MG63 (cell line): ENCODE results near the gene HAGHL. TPM values are rescaled to one million over a fixed set of nuclear protein-coding genes. Genes with fewer than 3 reads are reported as not detected.
"Not testable (repeated sequence)": the region's sequence is repeated elsewhere in the genome, so short reads cannot be mapped to it uniquely, and the experiment has no call there.

Experiments used
- DNase-seq: peaks from one replicate; pipeline ENCODE4 v3.0.0-alpha.2; 2020
- H3K27me3 ChIP-seq: fragments of 250-450 bp; sonication (Bioruptor Pico); 2 replicates; pipeline ENCODE4 v1.5.1; 2020; ENCODE audit warnings: mild to moderate bottlenecking, moderate library complexity
- H3K36me3 ChIP-seq: fragments of 250-450 bp; sonication (Bioruptor Pico); 2 replicates; pipeline ENCODE4 v1.5.1; 2020; ENCODE audit warnings: mild to moderate bottlenecking, moderate library complexity
- H3K4me3 ChIP-seq: fragments of 250-450 bp; sonication (Bioruptor Pico); 2 replicates; pipeline ENCODE4 v1.5.1; 2020; ENCODE audit warnings: mild to moderate bottlenecking, moderate library complexity
- H3K9me3 ChIP-seq: fragments of 250-450 bp; sonication (Bioruptor Pico); 2 replicates; pipeline ENCODE4 v1.5.1; 2020; ENCODE audit warnings: mild to moderate bottlenecking, moderate library complexity
- total RNA-seq: library from RNA; depleted of rRNA; stranded (reverse); fragments of >200 nt; shearing (Covaris generic); gene quantifications from 2 replicates; pipeline ENCODE4 v1.2.3, GENCODE V29; 2014; ENCODE audit warnings: low replicate concordance

The HAGHL gene
- total RNA-seq, 1 experiment from 2014 or later: 9.4 TPM

DNA sequence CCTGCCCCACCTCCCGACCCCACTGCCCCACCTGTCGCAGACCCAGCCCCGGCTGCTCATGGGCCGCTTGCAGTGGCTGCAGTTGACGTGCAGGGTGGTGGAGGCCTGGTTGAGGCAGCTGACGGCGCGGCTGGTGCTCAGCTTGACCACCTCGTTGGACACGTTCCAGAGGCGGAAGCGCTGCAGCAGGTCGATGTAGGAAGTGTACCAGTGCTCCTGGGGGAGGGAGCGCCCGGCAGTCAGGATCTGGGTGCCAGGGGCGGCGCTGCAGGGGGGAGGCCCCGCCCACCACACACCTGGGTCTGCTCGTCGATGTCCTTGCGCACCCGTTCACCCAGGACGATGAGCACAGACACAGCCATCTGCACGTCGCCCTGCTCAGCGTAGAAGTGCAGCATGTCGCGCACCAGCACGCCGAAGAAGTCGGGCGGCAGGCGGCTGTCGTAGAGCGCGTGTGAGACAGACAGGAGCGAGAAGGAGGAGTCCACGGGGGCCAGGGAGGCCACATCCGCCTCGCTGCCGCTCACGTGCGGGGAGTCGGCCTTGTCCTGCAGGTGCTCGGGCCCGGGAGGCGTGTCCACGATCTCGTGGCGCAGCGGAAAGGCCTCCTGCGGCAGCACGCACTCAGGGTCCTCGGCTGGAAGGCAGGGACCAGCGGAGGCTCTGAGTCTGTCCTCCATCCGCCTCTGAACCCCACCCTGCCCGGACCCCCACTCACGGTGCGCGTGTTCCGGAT is 41.8 kb upstream of the HAGHL start:
- no peaks in the 10 kb centered on the region for H3K27me3 ChIP-seq
- no peaks in the 10 kb centered on the region for H3K9me3 ChIP-seq
- no peak for DNase-seq
- no peak overlapping the region for H3K4me3 ChIP-seq
- H3K36me3 ChIP-seq: peaks cover 62% of the 10 kb centered on the region

DNA sequence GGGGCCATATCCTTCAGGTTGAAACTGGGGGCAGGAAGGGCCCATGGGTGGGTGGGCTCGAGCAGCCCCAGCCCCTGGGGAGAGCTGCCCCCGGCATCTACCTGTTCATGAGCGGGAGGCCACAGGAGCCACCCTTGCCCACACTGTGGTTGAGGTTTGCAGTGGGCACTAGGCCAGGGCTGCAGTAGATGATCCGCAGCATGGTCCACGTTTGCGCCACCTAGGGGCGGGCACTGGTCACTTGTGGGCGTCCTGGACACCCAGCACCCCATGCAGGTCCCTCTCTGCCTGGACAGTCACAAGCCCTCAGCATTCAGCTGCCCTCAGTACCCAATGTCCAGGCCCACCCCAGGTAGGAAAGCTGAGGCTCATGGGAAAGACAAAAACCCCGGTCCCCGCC is 40.9 kb upstream of the HAGHL start:
- H3K36me3 ChIP-seq: peaks cover 61% of the 10 kb centered on the region
- no peaks in the 10 kb centered on the region for H3K27me3 ChIP-seq
- DNase-seq: peak; percentile 75

DNA sequence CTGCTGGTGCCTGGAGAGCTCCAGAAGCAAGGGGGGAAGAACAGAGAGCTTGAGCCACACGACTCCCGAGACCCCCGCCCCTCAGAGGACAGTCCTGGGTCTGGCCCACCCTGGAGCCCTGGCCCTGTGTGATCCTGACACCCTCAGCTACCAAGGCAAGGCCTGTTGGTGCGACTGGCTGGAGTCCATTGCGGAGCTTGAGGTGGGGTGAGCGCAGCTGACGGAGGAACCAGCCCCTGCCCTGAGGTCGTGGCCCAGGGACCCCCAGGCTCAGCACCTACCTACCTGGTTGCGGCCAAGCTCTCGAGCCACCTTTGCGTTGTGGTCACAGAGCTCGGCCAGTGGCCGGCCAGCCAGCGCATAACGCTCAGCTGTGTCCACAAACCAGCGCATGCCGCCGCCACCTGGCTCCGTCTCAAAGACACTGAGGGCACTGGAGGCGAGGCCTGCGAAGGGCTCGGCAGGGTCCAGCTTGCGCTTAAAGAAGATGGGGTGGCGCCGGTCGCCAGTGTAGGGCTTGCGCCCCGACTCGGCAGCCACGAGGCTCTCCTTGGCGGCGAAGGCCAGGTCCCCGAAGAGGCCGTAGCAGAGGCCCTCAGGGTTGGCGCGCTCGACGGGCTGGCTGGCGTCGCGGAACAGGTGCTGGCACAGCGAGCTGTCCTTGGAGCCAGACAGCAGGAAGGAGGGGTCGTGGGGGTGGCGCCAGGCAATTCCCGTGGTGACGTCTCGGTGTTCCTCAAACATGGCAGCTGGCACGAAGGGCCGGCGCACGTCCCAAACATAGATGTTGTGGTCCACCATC is 40.2 kb upstream of the HAGHL start:
- Histone ChIP-seq H3K36me3 (peaks cover 54% of the 10 kb centered on the region), H3K9me3 (no peaks in the 10 kb centered on the region), H3K4me3 (no peak overlapping the region), H3K27me3 (no peaks in the 10 kb centered on the region)
- DNase-seq: no peak

More for the DNA sequence above, 40.9 kb upstream of the HAGHL start:
- Histone ChIP-seq H3K9me3 (no peaks in the 10 kb centered on the region), H3K4me3 (no peak overlapping the region)

DNA sequence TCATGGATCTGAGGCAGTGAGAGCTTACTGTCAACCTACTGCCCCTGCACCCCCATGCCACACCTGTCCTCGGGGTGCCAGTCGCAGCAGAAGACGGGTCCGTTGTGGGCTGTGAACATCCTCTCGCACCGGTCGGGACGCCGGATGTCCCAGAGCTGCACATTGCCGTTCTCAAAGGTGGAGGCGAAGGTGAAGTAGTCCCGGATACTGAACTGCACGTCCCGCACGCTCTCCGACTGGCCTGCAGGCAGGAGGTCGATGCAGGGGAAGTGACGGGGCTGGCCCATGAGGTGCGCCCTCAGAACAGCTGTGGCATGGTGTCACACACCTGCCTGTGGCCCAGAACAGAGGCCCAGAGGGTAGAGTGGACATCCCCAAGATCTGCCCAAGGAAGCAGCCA is 39.4 kb upstream of the HAGHL start:
- no peak overlapping the region for H3K4me3 ChIP-seq
- peaks cover under 1% of the 10 kb centered on the region; the same call in 1 of the 2 replicates for H3K27me3 ChIP-seq
- no peak for DNase-seq
- peaks cover 46% of the 10 kb centered on the region for H3K36me3 ChIP-seq
- H3K9me3 ChIP-seq: no peaks in the 10 kb centered on the region

DNA sequence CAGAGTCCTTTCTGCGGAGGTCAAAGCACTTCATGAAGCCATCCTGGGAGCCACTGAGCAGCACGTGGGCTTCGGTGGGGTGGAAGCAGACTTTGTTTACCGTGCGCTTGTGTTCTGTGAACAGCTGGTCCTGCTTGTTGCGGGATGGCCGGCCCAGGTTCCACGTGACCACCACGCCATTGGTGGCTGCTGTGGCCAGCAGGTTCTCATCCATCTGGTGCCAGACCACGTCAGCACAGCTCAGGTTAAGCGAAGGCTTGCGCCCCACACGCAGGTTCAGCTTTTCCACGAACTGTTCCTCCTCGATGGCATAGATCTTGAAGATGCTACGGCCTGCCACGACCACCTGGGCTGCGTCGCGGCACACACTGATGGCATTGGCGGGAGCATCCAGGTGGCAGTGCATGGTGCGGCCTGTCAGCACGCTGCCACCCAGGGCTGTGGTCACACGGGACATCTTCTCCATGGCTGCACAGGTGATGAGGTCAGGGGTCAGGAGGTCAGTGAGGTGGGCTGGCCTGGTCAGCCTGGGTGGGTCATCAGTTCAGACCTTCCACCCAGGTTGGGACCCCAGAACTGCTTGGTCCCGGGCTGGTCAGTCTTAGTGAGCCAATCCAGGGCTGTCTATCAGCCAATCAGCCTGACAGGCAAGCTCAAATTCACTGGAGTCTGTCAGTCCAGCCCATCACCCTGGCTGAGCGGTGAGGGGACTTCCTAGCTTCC is 37.6 kb upstream of the HAGHL start:
- Histone ChIP-seq H3K9me3 (no peaks in the 10 kb centered on the region), H3K36me3 (peaks cover 35% of the 10 kb centered on the region), H3K27me3 (peaks cover 13% of the 10 kb centered on the region; the same call in 1 of the 2 replicates), H3K4me3 (peak overlapping the region; percentile 97)
- DNase-seq: no peak

DNA sequence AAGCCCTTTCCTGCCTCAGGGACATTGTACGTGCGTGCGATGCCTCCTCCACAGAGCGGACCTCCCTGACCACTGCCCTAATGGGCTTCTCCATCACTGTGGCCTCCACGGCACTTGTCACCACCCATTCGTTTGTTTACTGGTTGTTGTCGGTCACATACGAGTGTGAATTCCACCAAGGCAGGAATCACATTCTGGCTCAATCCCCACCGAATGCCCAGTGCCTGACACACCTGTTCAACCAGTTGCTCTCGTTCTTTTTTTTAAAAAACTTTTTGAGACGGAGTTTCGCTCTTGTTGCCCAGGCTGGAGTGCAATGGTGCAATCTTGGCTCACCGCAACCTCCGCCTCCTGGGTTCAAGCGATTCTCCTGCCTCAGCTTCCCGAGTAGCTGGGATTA is 35.7 kb upstream of the HAGHL start:
- not testable (repeated sequence) for H3K4me3 ChIP-seq, DNase-seq, H3K9me3 ChIP-seq
- H3K36me3 ChIP-seq: peaks cover 20% of the 10 kb centered on the region
- peaks cover 31% of the 10 kb centered on the region for H3K27me3 ChIP-seq

DNA sequence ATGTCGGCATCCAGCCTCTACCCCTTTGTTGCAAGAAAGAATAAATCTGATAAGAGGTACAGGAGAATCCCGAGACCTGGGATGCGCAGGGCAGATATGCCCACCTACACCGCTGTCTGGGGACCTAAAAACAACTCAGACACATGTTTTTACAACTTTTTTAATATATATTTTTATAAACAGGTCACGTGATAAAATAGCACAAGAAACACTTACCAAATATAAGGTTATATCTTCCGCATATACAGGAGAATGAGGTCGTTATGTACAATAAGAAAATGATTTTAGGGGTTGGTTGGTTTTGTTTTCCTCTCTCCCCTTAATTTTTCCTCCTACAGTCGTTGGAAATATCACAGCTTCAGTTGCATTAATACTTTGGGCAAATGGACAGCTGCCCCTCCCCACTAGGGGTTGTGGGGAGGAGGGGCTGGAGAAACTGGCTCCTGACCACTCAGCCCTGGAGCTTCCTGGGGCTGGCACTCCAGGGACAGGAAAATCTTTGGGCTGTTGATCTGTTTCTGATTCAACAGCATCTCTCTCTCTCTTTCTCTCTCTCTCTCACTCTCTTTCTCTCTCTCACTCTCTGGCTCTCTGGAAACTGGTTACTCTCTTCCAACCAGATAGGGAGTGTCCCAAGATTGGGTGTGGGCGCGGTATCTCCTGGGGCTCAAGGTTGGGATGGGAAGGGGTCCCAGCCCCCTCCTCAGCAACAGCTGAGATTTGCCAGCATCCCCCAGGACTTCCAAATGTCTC is 34.4 kb upstream of the HAGHL start:
- DNase-seq: no peak
- Histone ChIP-seq H3K27me3 (peaks cover 34% of the 10 kb centered on the region), H3K4me3 (no peak overlapping the region), H3K36me3 (peaks cover 7% of the 10 kb centered on the region; the same call in 1 of the 2 replicates), H3K9me3 (no peaks in the 10 kb centered on the region)

DNA sequence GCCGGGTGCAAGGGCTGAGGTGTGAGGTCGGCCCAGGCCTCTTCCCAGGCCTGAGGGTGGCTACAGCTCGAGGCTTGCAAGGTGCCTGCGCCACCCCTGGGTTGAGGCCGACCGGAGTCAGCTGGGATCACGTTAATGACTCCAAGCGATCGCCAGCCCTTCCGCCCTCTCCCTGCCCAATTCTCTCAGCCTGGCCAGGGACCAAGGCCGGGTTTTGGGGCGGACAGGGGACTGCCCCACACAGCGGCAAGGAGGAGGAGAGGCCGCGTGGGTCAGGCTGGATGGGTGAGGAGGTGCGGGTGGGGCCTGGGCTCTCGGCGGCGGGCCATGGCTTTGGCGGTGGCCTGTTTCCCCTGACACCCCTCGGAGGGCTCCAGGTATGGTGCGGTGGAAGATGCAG is 33.5 kb upstream of the HAGHL start:
- Histone ChIP-seq H3K9me3 (no peaks in the 10 kb centered on the region), H3K36me3 (peaks cover 2% of the 10 kb centered on the region; the same call in 1 of the 2 replicates), H3K27me3 (peaks cover 36% of the 10 kb centered on the region), H3K4me3 (no peak overlapping the region)
- DNase-seq: no peak

DNA sequence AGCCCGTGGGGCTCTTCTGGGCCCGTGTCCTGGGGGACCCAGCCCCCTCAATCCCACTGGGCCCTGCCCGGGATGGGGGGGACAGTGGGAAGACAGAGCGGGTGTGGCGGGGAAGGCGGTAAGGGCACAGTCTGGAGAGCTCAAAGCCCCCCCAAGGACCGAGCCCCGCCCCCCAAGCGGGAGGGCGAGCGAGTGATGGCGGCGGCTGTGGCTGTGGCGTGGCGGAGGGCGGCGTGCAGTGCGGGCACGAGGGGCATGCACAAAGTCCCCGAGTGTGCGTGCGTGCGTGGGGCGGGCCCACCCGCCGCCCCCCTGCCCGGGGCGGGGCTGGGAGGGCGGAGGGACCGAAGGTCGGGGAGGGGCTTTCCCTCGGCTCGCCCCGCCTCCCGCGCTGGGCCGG is 33.1 kb upstream of the HAGHL start:
- Histone ChIP-seq H3K9me3 (no peaks in the 10 kb centered on the region), H3K36me3 (no peaks in the 10 kb centered on the region), H3K4me3 (no peak overlapping the region), H3K27me3 (peaks cover 39% of the 10 kb centered on the region)
- DNase-seq: no peak

DNA sequence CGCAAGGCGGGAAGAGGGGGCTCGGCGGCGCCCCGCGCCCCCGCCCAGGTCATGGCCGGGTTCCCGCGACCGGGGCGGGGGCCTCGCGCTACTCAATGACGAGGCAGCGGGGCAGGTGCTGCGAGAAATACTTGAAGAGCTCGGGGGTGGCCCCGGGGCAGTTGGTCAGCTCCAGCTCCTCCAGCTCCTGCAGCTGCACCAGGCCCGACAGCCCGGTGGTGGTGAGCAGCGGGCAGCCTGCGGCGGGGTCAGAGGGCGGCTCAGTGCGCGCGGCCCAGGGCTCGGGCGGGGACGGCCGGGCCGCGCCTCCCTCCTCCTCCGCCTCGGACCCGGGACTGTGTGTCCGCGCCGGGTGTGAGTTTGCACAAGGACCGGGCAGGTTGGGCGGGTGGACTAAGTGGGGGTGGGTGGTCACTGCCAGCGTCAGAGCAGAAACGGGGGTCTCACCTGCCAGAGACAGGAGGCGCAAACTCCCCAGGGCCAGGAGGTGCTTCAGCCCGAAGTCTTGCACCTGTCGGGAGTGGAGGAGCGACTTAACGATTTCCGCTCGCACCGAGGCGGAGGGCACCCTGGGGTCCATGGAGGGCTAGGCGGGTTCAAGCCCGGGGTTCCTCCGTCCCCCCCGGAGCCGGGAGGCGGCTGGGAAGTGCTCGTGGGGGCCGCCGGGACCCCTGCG is 32.6 kb upstream of the HAGHL start:
- Histone ChIP-seq H3K27me3 (peaks cover 44% of the 10 kb centered on the region), H3K4me3 (no peak overlapping the region), H3K36me3 (no peaks in the 10 kb centered on the region), H3K9me3 (no peaks in the 10 kb centered on the region)
- DNase-seq: no peak

DNA sequence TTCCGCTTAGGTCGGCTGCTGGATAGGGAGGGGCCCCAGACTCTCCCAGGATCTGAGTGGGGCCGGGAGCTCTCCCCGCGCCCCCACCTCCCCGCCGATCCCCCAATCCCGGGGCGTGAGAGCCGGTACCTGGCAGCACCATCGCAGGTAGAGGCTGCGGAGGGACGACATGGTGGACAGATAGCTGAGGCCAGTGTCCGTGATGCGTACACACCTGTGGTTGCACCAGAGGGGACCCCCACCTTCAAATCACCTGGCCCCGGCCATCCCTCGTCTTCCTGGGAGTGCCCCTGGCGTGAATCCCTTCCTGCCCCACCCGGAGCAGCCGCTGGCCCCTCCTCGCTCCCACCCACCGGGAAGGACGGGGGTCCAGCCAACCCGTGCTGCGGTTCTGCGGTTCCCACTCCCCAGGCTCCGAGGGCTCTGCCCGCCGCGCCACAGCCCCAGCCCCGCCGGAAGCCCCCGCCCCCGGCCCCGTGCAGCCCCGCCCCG is 32.0 kb upstream of the HAGHL start:
- DNase-seq: no peak
- no peaks in the 10 kb centered on the region for H3K36me3 ChIP-seq
- H3K9me3 ChIP-seq: no peaks in the 10 kb centered on the region
- peaks cover 48% of the 10 kb centered on the region for H3K27me3 ChIP-seq
- no peak overlapping the region for H3K4me3 ChIP-seq

DNA sequence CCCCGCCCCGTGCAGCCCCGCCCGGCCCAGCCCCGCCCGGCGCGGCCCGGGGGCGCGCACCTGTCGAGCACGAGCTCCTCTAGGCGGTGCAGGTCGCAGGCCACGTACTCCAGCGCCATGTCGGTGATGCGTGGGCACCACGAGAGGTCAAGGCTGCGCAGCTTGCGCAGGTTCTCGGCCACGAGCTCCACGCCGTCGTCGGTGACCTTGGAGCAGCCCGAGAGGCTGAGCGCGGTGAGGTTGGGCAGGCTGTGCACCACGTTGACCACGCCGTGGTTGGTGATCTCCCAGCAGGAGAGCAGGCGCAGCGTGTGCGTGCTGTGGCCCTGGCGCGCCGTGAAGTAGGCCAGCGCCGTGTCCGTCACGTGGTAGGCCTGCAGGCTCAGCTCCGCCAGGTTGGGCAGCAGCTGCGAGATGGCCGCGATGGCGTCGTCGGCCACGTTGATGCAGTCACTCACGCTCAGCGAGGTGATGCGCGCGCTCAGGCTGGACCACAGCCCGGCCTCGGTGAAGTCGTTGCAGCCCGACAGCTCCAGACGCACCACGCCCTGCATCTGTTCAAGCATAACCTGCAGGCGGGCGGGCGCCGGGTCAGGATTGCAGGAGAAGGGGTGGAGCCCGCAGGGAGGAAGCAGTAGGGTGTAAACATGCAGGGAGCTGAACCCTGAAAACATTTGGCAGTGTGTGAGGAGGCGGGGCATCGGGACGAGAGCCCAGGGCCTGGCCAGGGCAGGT is 31.4 kb upstream of the HAGHL start:
- no peak for DNase-seq
- Histone ChIP-seq H3K36me3 (no peaks in the 10 kb centered on the region), H3K4me3 (no peak overlapping the region), H3K27me3 (peaks cover 54% of the 10 kb centered on the region), H3K9me3 (no peaks in the 10 kb centered on the region)

DNA sequence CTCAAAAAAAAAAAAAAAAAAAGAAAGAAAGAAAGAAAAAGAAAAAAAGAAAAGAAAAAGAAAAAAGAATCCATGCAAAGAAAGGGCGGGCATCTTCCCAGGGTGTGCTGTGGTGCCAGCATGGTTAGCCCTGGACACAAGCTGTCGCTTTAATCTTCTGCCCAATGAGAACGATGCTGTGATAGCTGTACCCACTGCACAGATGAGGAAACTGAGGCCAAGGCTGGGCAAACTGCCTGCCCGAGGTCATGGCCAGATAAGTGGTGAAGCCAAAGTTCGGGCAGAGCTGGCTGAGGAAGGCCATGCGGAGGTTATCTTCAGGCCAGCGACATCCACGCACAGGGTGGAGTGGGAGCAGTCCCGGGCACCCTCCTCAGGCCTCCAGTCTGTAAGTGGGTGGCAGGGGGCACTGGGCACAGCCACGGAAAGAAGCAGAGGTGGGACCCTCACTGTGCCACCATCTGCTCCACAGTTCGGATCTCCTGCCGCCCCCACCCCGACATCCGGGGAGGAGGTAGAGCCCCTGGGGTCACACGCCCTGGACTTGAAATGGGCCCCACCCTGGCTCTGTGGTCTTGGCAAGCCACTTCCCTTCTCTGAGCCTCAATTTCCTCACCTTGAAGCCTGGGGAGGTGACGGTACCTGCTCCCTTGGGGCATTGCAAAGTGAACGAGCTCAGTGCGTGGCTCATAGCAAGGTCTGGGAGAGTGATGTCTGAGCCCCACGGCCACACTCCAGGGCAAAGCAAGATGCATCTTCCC is 27.8 kb upstream of the HAGHL start:
- H3K9me3 ChIP-seq: no peaks in the 10 kb centered on the region
- H3K27me3 ChIP-seq: peaks cover 78% of the 10 kb centered on the region
- H3K4me3 ChIP-seq: no peak overlapping the region
- no peak for DNase-seq
- H3K36me3 ChIP-seq: no peaks in the 10 kb centered on the region

DNA sequence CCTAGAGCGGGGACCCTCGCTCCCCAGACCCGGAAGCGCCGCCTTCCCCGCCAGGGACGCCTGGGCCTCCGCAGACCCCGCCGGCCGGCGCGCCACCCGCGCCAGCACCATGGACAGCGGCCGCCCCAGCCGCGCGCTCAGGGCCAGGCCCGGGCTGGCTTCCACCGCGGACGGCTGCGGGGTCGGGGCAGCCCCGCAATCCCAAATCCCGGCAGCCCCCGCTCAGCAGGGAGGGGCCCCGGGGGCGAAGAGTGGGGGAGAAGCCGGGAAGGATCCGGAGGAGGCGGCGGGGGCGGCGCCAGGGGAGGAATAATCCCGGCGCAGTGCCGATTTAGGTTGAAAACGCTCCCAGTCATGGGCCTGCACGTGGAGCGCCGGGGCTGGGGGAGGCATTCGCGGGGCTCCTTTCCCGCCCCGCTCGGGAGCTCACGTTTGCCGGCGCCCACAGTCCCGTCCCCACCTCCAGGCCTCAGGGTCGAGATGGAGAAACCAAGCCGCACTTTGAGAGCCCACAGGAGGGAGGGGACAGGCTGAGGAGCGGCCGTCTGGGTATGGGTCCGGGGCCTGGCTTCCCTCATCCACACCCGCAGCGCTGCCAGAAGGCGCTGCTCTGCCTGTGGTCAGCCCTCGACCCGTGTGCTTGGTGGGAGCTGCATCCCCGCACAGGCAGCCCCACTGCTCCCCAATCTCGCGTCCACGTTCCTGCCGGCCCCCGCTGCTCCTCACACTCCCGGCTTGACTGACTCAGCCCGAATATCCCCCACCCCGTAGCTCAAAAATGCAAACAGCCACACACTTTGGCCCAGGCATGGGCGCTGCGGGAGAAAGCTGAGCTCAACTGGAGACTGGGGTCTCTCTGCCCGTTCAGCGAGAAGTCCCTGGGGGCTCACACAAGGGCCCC is 26.0 kb upstream of the HAGHL start:
- Histone ChIP-seq H3K4me3 (no peak overlapping the region), H3K36me3 (no peaks in the 10 kb centered on the region), H3K9me3 (no peaks in the 10 kb centered on the region), H3K27me3 (peaks cover 70% of the 10 kb centered on the region)
- DNase-seq: no peak
